Panc1 (cell line): ENCODE measurements around the gene ALOX5. TPM values are rescaled to one million over a fixed set of nuclear protein-coding genes. Genes with fewer than 3 reads are reported as not detected.

Source experiments
- ATAC-seq: fragments of 200-7000 bp; cut with Tn5 transposase; 2 replicates; pipeline ENCODE4 v1.9.1; 2020; ENCODE audit warnings: mild to moderate bottlenecking, moderate library complexity
- BruUV-seq: library from RNA; stranded (reverse); fragments of 400-500 nt; replicated peaks from 2 replicates; lab custom pipeline; 2021; lab: Mats Ljungman, UMichigan
- CTCF ChIA-PET: fragments of 300-600 bp; sonication (Branson Sonifier 250); formaldehyde crosslinking; loops from one replicate; lab custom pipeline; 2022; ENCODE audit warnings: antibody characterized with exemption; lab: Charles Lee
- POLR2A ChIA-PET: fragments of 300-600 bp; sonication (Branson Sonifier 250); formaldehyde crosslinking; loops from one replicate; lab custom pipeline; 2022; ENCODE audit warnings: antibody characterized with exemption; lab: Charles Lee
- DNase-seq: peaks from one replicate; pipeline ENCODE4 v3.0.0-alpha.2; 2010; ENCODE audit warnings: low read depth, low spot score
- H3K27ac ChIP-seq: 2 replicates; pipeline ENCODE4 v1.5.1; 2011; ENCODE audit warnings: mild to moderate bottlenecking, low read length, inconsistent platforms
- H3K27me3 ChIP-seq: fragments of 200-500 bp; sonication (Bioruptor generic); 2 replicates; pipeline ENCODE4 v1.6.0; 2014; ENCODE audit warnings: low read length, inconsistent platforms; ENCODE audit not compliant: control insufficient read depth, insufficient read depth
- H3K36me3 ChIP-seq: fragments of 200-500 bp; sonication (Bioruptor generic); 2 replicates; pipeline ENCODE4 v1.5.1; 2014; ENCODE audit warnings: inconsistent platforms, mild to moderate bottlenecking, low read length, moderate library complexity; ENCODE audit not compliant: control insufficient read depth, insufficient read depth
- H3K4me1 ChIP-seq: 2 replicates; pipeline ENCODE4 v1.5.1; 2011; ENCODE audit warnings: inconsistent platforms, mild to moderate bottlenecking, low read length, moderate library complexity; ENCODE audit not compliant: control insufficient read depth, insufficient read depth
- H3K4me3 ChIP-seq, 2 experiments: 2 replicates each; pipeline ENCODE4 v1.5.1; 2011 to 2012; ENCODE audit warnings: low read depth in 2 of 2, low read length in 2 of 2, mild to moderate bottlenecking in 2 of 2, inconsistent platforms in 1 of 2, moderate library complexity in 1 of 2
- H3K9me3 ChIP-seq: fragments of 200-500 bp; sonication (Bioruptor generic); 2 replicates; pipeline ENCODE4 v1.5.1; 2014; ENCODE audit warnings: low read depth, mild to moderate bottlenecking, inconsistent platforms, low read length, moderate library complexity; ENCODE audit not compliant: control insufficient read depth, insufficient read depth
- POLR2AphosphoS5 ChIP-seq: IDR thresholded peaks from 2 replicates; pipeline ENCODE4 v1.6.1; 2012; ENCODE audit warnings: mild to moderate bottlenecking, low read depth, low read length, moderate library complexity
- SIN3A ChIP-seq: IDR thresholded peaks from 2 replicates; pipeline ENCODE4 v1.6.1; 2012; ENCODE audit warnings: low read depth, mild to moderate bottlenecking, low read length, moderate library complexity, borderline replicate concordance; ENCODE audit not compliant: insufficient read depth
- TCF7L2 ChIP-seq: IDR thresholded peaks from 2 replicates; pipeline ENCODE4 v1.6.1; 2011; ENCODE audit warnings: mild to moderate bottlenecking, low read depth, low read length, inconsistent platforms
- in situ Hi-C: cut with HindIII; loops from 2 replicates; pipeline ENCODE4 v1.10.0; 2016; ENCODE audit warnings: low sequenced_read_pairs, low pct_unique_long_range_greater_than_20kb
- intact Hi-C: fragments of 100-400 bp; cut with micrococcal nuclease; formaldehyde crosslinking; loops from one replicate; pipeline ENCODE4 v1.10.0; 2022; ENCODE audit not compliant: unreplicated experiment
- total RNA-seq: library from RNA; stranded (reverse); gene quantifications from one replicate; pipeline ENCODE4 v1.2.1, GENCODE V29; 2021; ENCODE audit not compliant: unreplicated experiment
- TF ChIP-seq, protein P1 (sequence below): fragments of 450-650 bp; IDR thresholded peaks from 2 replicates; pipeline ENCODE4 v1.5.1; 2017; ENCODE audit warnings: mild to moderate bottlenecking
- TF ChIP-seq, protein P2 (sequence below), 2 experiments: IDR thresholded peaks; 2 replicates each; pipeline ENCODE4 v1.6.1; 2011 to 2012; ENCODE audit warnings: low read depth in 2 of 2, control low read depth in 1 of 2, low read length in 1 of 2, mild to moderate bottlenecking in 1 of 2, moderate library complexity in 1 of 2; ENCODE audit not compliant: insufficient read depth in 1 of 2

Gene ALOX5
- total RNA-seq, 1 experiment from 2014 or later = 0.82 TPM

DNA sequence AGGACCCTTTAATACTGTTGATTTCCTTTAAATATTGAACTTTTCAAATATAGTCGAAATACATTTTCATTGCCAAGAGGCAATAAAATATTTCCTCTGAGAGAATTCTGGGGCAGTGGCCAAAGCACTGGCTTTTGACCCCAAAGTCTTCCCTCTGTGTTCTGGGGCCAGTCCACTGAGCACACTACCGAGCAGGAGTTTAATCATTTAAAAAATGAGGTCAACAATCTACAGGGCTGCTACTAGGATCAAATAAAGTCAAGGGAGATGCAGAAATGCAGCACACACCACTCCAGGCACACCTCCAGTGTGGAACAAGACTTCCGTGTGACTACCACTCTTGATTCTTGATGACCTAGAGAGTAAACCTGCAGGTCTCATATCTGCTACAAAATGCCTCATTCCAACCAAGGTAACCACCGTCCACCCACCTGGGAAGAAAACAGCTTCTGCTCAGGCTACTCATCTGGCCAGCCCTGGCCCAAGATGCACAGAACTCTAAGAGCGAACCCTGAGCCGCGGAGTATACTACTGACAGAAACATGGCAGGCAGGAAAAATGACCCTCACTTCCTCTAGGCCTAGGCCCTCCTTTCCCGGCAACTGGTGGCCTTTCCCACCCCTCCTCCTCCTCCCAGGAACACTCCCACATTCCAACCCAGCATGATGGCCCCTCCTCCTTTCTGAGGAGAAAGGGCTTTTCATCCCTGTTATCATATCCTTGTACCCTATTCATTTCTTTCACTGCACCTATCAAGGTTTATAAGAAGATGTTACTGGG lies 97.7 kb downstream of the ALOX5 start:
- Histone ChIP-seq H3K9me3 (peaks cover 4% of the 10 kb centered on the region; the same call in 1 of the 2 replicates), H3K4me3 (no peak overlapping the region), H3K27ac (peak overlapping the region; percentile 99), H3K36me3 (no peaks in the 10 kb centered on the region), H3K4me1 (peaks cover 70% of the 10 kb centered on the region), H3K27me3 (no peaks in the 10 kb centered on the region)
- in situ Hi-C loops (no loop called here), intact Hi-C loops (no loop called here)
- TF ChIP-seq SIN3A (no peak), TCF7L2 (no peak), POLR2AphosphoS5 (no peak)
- TF ChIP-seq, protein P1, sequence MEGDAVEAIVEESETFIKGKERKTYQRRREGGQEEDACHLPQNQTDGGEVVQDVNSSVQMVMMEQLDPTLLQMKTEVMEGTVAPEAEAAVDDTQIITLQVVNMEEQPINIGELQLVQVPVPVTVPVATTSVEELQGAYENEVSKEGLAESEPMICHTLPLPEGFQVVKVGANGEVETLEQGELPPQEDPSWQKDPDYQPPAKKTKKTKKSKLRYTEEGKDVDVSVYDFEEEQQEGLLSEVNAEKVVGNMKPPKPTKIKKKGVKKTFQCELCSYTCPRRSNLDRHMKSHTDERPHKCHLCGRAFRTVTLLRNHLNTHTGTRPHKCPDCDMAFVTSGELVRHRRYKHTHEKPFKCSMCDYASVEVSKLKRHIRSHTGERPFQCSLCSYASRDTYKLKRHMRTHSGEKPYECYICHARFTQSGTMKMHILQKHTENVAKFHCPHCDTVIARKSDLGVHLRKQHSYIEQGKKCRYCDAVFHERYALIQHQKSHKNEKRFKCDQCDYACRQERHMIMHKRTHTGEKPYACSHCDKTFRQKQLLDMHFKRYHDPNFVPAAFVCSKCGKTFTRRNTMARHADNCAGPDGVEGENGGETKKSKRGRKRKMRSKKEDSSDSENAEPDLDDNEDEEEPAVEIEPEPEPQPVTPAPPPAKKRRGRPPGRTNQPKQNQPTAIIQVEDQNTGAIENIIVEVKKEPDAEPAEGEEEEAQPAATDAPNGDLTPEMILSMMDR = no peak
- TF ChIP-seq, protein P2, sequence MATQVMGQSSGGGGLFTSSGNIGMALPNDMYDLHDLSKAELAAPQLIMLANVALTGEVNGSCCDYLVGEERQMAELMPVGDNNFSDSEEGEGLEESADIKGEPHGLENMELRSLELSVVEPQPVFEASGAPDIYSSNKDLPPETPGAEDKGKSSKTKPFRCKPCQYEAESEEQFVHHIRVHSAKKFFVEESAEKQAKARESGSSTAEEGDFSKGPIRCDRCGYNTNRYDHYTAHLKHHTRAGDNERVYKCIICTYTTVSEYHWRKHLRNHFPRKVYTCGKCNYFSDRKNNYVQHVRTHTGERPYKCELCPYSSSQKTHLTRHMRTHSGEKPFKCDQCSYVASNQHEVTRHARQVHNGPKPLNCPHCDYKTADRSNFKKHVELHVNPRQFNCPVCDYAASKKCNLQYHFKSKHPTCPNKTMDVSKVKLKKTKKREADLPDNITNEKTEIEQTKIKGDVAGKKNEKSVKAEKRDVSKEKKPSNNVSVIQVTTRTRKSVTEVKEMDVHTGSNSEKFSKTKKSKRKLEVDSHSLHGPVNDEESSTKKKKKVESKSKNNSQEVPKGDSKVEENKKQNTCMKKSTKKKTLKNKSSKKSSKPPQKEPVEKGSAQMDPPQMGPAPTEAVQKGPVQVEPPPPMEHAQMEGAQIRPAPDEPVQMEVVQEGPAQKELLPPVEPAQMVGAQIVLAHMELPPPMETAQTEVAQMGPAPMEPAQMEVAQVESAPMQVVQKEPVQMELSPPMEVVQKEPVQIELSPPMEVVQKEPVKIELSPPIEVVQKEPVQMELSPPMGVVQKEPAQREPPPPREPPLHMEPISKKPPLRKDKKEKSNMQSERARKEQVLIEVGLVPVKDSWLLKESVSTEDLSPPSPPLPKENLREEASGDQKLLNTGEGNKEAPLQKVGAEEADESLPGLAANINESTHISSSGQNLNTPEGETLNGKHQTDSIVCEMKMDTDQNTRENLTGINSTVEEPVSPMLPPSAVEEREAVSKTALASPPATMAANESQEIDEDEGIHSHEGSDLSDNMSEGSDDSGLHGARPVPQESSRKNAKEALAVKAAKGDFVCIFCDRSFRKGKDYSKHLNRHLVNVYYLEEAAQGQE (IDR thresholded peaks at IDR 0.05; ENCODE audit: insufficient read depth in 1 of 2, low read depth in 2 of 2, low read length in 1 of 2) = no peak
- POLR2A ChIA-PET = no interaction called here
- ATAC-seq = no peak
- CTCF ChIA-PET = no interaction called here
- no peak for DNase-seq
- no TSS peak for BruUV-seq

DNA sequence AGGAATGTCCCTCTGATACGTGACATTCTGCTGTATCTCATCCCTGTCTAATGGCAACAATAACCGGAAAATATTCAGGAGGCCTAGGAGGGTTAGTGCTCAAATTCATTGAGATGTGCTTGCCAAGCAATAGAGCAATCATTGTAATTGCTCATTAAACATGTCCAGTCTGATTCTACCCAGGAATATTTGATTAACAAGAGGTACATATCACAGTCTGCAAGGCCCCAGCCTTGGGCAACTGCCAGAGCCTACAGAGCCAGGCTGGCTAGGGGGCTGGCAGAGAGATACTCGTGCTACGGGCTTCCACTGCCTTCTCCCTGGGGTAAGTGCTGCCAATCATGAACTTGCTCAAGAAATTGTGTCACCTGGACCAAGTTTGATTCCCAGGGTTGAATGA lies 99.1 kb downstream of the ALOX5 start:
- DNase-seq (no peak), ATAC-seq (no peak)
- TF ChIP-seq, protein P1 = no peak
- TF ChIP-seq POLR2AphosphoS5 = no peak
- TF ChIP-seq, protein P2 (IDR thresholded peaks at IDR 0.05; ENCODE audit: insufficient read depth in 1 of 2, low read depth in 2 of 2, low read length in 1 of 2) = no peak
- no peak for TF ChIP-seq TCF7L2
- no peak for TF ChIP-seq SIN3A
- POLR2A ChIA-PET = no interaction called here
- Histone ChIP-seq H3K4me3 (no peak overlapping the region), H3K36me3 (no peaks in the 10 kb centered on the region), H3K4me1 (peaks cover 60% of the 10 kb centered on the region), H3K27ac (peak overlapping the region; percentile 99), H3K27me3 (no peaks in the 10 kb centered on the region), H3K9me3 (peaks cover 11% of the 10 kb centered on the region; the same call in 1 of the 2 replicates)
- in situ Hi-C loops = no loop called here
- intact Hi-C loops = no loop called here
- CTCF ChIA-PET = no interaction called here
- no TSS peak for BruUV-seq
